H1 (cell line): ENCODE measurements around the gene NUB1. TPM values are rescaled to one million over a fixed set of nuclear protein-coding genes. Genes with fewer than 3 reads are reported as not detected.

ENCODE experiments used
- CTCF ChIA-PET: fragments of 300-600 bp; sonication (Branson Sonifier 250); formaldehyde crosslinking; loops from one replicate; lab custom pipeline; 2021; ENCODE audit not compliant: partially characterized antibody; lab: Charles Lee
- POLR2A ChIA-PET: fragments of 300-600 bp; sonication (Branson Sonifier 250); formaldehyde crosslinking; loops from one replicate; lab custom pipeline; 2021; ENCODE audit warnings: inconsistent platforms; ENCODE audit not compliant: partially characterized antibody; lab: Charles Lee
- DNase-seq, 2 experiments: peaks; one replicate each; pipeline versions ENCODE4 v3.0.0 to v3.0.0-alpha.2; 2010 to 2022; ENCODE audit warnings: low spot score in 2 of 2, low read depth in 1 of 2, mixed read lengths in 1 of 2
- FAIRE-seq: peaks from 2 replicates; lab custom pipeline; 2011; peaks lifted over from hg19 to GRCh38; lab: Jason Lieb, UNC
- H2AFZ ChIP-seq: 2 replicates; pipeline ENCODE4 v1.8.1; 2012; ENCODE audit warnings: low read length, inconsistent platforms
- H2AK5ac ChIP-seq: 2 replicates; pipeline ENCODE4 v1.6.1; 2013; ENCODE audit warnings: low read depth, low read length
- H2BK120ac ChIP-seq: replicated peaks from 2 replicates; pipeline ENCODE3; 2013; ENCODE audit warnings: low read depth, low read length, inconsistent platforms
- H2BK12ac ChIP-seq: 2 replicates; pipeline ENCODE4 v1.6.1; 2013; ENCODE audit warnings: low read depth, low read length
- H2BK15ac ChIP-seq: 2 replicates; pipeline ENCODE4 v1.6.1; 2013; ENCODE audit warnings: low read length
- H2BK20ac ChIP-seq: 2 replicates; pipeline ENCODE4 v1.6.1; 2013; ENCODE audit warnings: low read length
- H2BK5ac ChIP-seq: 2 replicates; pipeline ENCODE4 v1.6.1; 2013; ENCODE audit warnings: low read depth, low read length
- H3K14ac ChIP-seq: 2 replicates; pipeline ENCODE4 v1.6.1; 2013; ENCODE audit warnings: inconsistent platforms; ENCODE audit not compliant: insufficient read length
- H3K18ac ChIP-seq: 2 replicates; pipeline ENCODE4 v1.6.1; 2013; ENCODE audit warnings: low read length; ENCODE audit errors: extremely low read depth
- H3K23ac ChIP-seq: 2 replicates; pipeline ENCODE4 v1.6.1; 2013; ENCODE audit warnings: inconsistent platforms; ENCODE audit not compliant: insufficient read length
- H3K23me2 ChIP-seq: 2 replicates; pipeline ENCODE4 v1.6.1; 2013; ENCODE audit warnings: low read depth, low read length
- H3K27ac ChIP-seq: 2 replicates; pipeline ENCODE4 v1.6.1; 2011; ENCODE audit warnings: low read depth, low read length, inconsistent platforms
- H3K27me3 ChIP-seq, 4 experiments: replicated peaks in 1 of 4; 1 replicate in 1 of 4; 2 replicates in 3 of 4; pipeline versions ENCODE4 v1.6.1 to v1.8.1; 2011 to 2013; ENCODE audit warnings: low read length in 3 of 4, mild to moderate bottlenecking in 3 of 4, inconsistent platforms in 2 of 4, mixed read lengths in 2 of 4, moderate library complexity in 1 of 4; ENCODE audit not compliant: control insufficient read depth in 3 of 4, insufficient read depth in 3 of 4; ENCODE audit errors: extremely low read depth in 1 of 4
- H3K36me3 ChIP-seq, 4 experiments: 2 replicates each; pipeline versions ENCODE4 v1.6.1 to v1.8.1; 2011 to 2013; ENCODE audit warnings: mild to moderate bottlenecking in 4 of 4, low read length in 3 of 4, moderate library complexity in 2 of 4, control low read depth in 1 of 4, inconsistent platforms in 1 of 4; ENCODE audit not compliant: insufficient read depth in 4 of 4, control insufficient read depth in 2 of 4
- H3K4ac ChIP-seq: replicated peaks from 2 replicates; pipeline ENCODE3; 2013; ENCODE audit warnings: low read length, low read depth, mixed read lengths, inconsistent platforms; ENCODE audit not compliant: insufficient read length
- H3K4me1 ChIP-seq, 4 experiments: replicated peaks in 1 of 4; 1 replicate in 1 of 4; 2 replicates in 3 of 4; pipeline versions ENCODE4 v1.6.1 to v1.8.1; 2011 to 2013; ENCODE audit warnings: low read length in 3 of 4, inconsistent platforms in 2 of 4, mixed read lengths in 1 of 4; ENCODE audit not compliant: insufficient read depth in 4 of 4, control insufficient read depth in 3 of 4
- H3K4me2 ChIP-seq, 2 experiments: 2 replicates each; pipeline versions ENCODE4 v1.6.1 to v1.8.1; 2011 to 2013; ENCODE audit warnings: low read depth in 2 of 2, low read length in 2 of 2, control low read depth in 1 of 2, inconsistent platforms in 1 of 2, mild to moderate bottlenecking in 1 of 2; ENCODE audit not compliant: insufficient read depth in 1 of 2
- H3K4me3 ChIP-seq, 4 experiments: fragments of 200-600, 300-600 bp in 1 of 4; sonication (generic), shearing (Covaris generic), sonication (Bioruptor Twin) in 1 of 4; 2 replicates each; pipeline versions ENCODE4 v1.5.1 to v1.8.1; 2011 to 2016; ENCODE audit warnings: low read length in 4 of 4, low read depth in 3 of 4, control low read depth in 2 of 4, inconsistent platforms in 2 of 4, mild to moderate bottlenecking in 2 of 4, mixed read lengths in 1 of 4, moderate library complexity in 1 of 4; ENCODE audit not compliant: insufficient read depth in 2 of 4; ENCODE audit errors: extremely low read depth in 1 of 4
- H3K56ac ChIP-seq: replicated peaks from 2 replicates; pipeline ENCODE3; 2013; ENCODE audit warnings: low read depth, mild to moderate bottlenecking, mixed read lengths, low read length, inconsistent platforms; ENCODE audit not compliant: insufficient read length
- H3K79me1 ChIP-seq: 2 replicates; pipeline ENCODE4 v1.6.1; 2013; ENCODE audit warnings: low read depth, low read length, control low read depth
- H3K79me2 ChIP-seq, 2 experiments: 2 replicates each; pipeline versions ENCODE4 v1.6.1 to v1.8.1; 2012 to 2013; ENCODE audit warnings: low read length in 2 of 2, mild to moderate bottlenecking in 2 of 2, inconsistent platforms in 1 of 2; ENCODE audit not compliant: insufficient read depth in 2 of 2, control insufficient read depth in 1 of 2
- H3K9ac ChIP-seq, 4 experiments: replicated peaks in 1 of 4; 1 replicate in 1 of 4; 2 replicates in 3 of 4; pipeline versions ENCODE4 v1.6.1 to v1.8.1; 2011 to 2013; ENCODE audit warnings: low read depth in 3 of 4, low read length in 3 of 4, control low read depth in 2 of 4, mild to moderate bottlenecking in 2 of 4, moderate library complexity in 2 of 4, inconsistent platforms in 1 of 4; ENCODE audit errors: extremely low read depth in 1 of 4
- H3K9me3 ChIP-seq, 2 experiments: 2 replicates each; pipeline versions ENCODE4 v1.6.1 to v1.8.1; 2012 to 2013; ENCODE audit warnings: mild to moderate bottlenecking in 2 of 2, moderate library complexity in 2 of 2, control low read depth in 1 of 2, inconsistent platforms in 1 of 2, low read depth in 1 of 2, low read length in 1 of 2, mixed read lengths in 1 of 2; ENCODE audit not compliant: insufficient read depth in 2 of 2
- H4K20me1 ChIP-seq, 2 experiments: replicated peaks in 1 of 2; 2 replicates each; pipeline versions ENCODE3 to v1.8.1; 2011 to 2013; ENCODE audit warnings: inconsistent platforms in 2 of 2, low read length in 2 of 2, mild to moderate bottlenecking in 1 of 2; ENCODE audit not compliant: insufficient read depth in 2 of 2, control insufficient read depth in 1 of 2
- H4K5ac ChIP-seq: 2 replicates; pipeline ENCODE4 v1.6.1; 2013; ENCODE audit warnings: low read length, low read depth, mixed read lengths, inconsistent platforms; ENCODE audit not compliant: insufficient read length
- H4K8ac ChIP-seq: 2 replicates; pipeline ENCODE4 v1.8.0; 2013; ENCODE audit warnings: mild to moderate bottlenecking, moderate library complexity, low read length, inconsistent platforms; ENCODE audit not compliant: insufficient read depth; ENCODE audit errors: extremely low read depth
- H4K91ac ChIP-seq: replicated peaks from 2 replicates; pipeline ENCODE3; 2013; ENCODE audit warnings: low read length, mixed read lengths, inconsistent platforms; ENCODE audit not compliant: insufficient read length
- WGBS, 2 experiments: shearing (Covaris generic) in 1 of 2; methylation state at CpG; one replicate each; pipeline versions ENCODE4 v1.1.6 to v1.1.7; 2013 to 2015; ENCODE audit warnings: low lambda C conversion rate in 2 of 2, mixed read lengths in 2 of 2, inconsistent platforms in 1 of 2, low coverage in 1 of 2, missing lambda C conversion rate in 1 of 2; ENCODE audit not compliant: insufficient replicate concordance in 2 of 2, insufficient coverage in 1 of 2, insufficient read length in 1 of 2; ENCODE audit errors: extremely low coverage in 1 of 2, missing lambda C conversion rate in 1 of 2; 5-methylcytosine and 5-hydroxymethylcytosine counted together
- polyA plus RNA-seq, 7 experiments: library from polyadenylated mRNA; depleted of rRNA in 3 of 7; stranded (reverse) in 5 of 7; unstranded in 2 of 7; fragments of >200 nt in 5 of 7; fragments of 200-250 nt in 2 of 7; gene quantifications; 1 replicate in 5 of 7; 2 replicates in 1 of 7; 4 replicates in 1 of 7; pipeline versions ENCODE4 v1.2.1 to v1.2.3, GENCODE V29; 2011 to 2013; ENCODE audit warnings: missing spikeins in 2 of 7, mixed read lengths in 2 of 7
- total RNA-seq: library from RNA; stranded (reverse); fragmentation: NEBNext Ultra II Directional; extraction: Animal tissue kit (Norgen Biotek cat#: 25700); gene quantifications from 2 replicates; pipeline ENCODE4 v1.2.1, GENCODE V29; 2021

NUB1 gene
- total and polyA plus RNA-seq, 2 of the 8 experiments (the other 6 are each of a cell fraction or from before 2014, with no cell fraction given): 22.1 to 43.5 TPM

GRCh38 chr7:151385626-151386300 lies 44.2 kb downstream of the NUB1 start:
- no peak overlapping the region for H2BK12ac ChIP-seq
- no peak overlapping the region for H2AFZ ChIP-seq
- peaks cover 14% of the 10 kb centered on the region; the same call in 1 of the 2 replicates for H3K23me2 ChIP-seq
- H2BK120ac ChIP-seq: no peak overlapping the region
- H3K18ac ChIP-seq: no peak overlapping the region
- no peak overlapping the region for H3K4ac ChIP-seq
- WGBS, 2 experiments: 90% methylated on average over 24 of the region's 26 CpGs; no CpG with 5 or more reads in 1 of the 2 experiments
- H4K20me1 ChIP-seq: no peaks in the 10 kb centered on the region
- H4K8ac ChIP-seq: no peak overlapping the region; the same call in 1 of the 2 replicates
- H4K5ac ChIP-seq: no peak overlapping the region
- H3K23ac ChIP-seq: no peak overlapping the region
- POLR2A ChIA-PET: interaction anchor here (0.6 kb wide), 1 partner anchor 126 kb away, joined by 4 read pairs; no protein-coding TSS in a partner anchor
- H2BK5ac ChIP-seq: no peak overlapping the region
- no peak overlapping the region for H2BK15ac ChIP-seq
- peaks cover 0 to 18% (median 7%) of the 10 kb centered on the region in 4 experiments; a peak in 6 of 7 replicates for H3K4me1 ChIP-seq
- H4K91ac ChIP-seq: no peak overlapping the region
- H3K14ac ChIP-seq: no peak overlapping the region
- CTCF ChIA-PET: interaction anchor here (0.8 to 3.2 kb wide), 7 partner anchors 11 to 63 kb away, joined by 3 to 16 read pairs (median 4); no protein-coding TSS in a partner anchor
- H2AK5ac ChIP-seq: no peak overlapping the region
- no peak overlapping the region for H3K9ac ChIP-seq
- FAIRE-seq (no peak), DNase-seq (no peak)
- no peaks in the 10 kb centered on the region for H3K9me3 ChIP-seq
- H3K27ac ChIP-seq: no peak overlapping the region
- peaks cover 8 to 27% (median 22%) of the 10 kb centered on the region in 4 experiments for H3K27me3 ChIP-seq
- no peaks in the 10 kb centered on the region for H3K79me1 ChIP-seq
- H3K4me3 ChIP-seq: no peak overlapping the region
- H2BK20ac ChIP-seq: no peak overlapping the region
- H3K36me3 ChIP-seq: no peaks in the 10 kb centered on the region
- no peak overlapping the region for H3K4me2 ChIP-seq
- H3K56ac ChIP-seq: no peak overlapping the region
- H3K79me2 ChIP-seq: no peaks in the 10 kb centered on the region
